ENCODE data around the gene DPM2. TPM values are rescaled to one million over a fixed set of nuclear protein-coding genes. Genes with fewer than 3 reads are reported as not detected.

DPM2 gene
- polyA plus RNA-seq, 2 of the 4 experiments (the other 2 are of a cell fraction), result 41.9 to 45.9 TPM

DNA sequence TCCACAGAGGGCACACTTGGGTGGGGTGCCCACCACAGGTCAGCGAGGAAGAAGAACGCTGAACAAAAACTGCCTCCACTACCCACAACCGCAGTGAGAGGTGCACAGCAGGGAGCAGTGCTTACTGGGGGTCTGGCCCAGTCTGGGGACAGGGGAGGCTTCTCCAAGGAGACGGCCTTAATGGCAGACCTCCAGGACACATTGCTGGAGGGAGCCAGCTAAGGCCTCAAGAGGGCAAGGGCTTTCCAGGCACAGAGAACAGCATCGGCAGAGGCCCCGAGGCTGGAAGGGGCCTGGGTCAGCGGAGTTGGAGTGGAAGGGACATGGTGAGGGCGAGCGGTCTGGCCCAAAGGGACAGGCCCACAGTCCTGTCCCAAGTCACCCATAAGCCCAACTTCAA, 8.3 kb upstream of the DPM2 start:
- Histone ChIP-seq H3K4me3 (no peak overlapping the region), H3K4me2 (no peak overlapping the region), H3K4me1 (peaks cover 18% of the 10 kb centered on the region; the same call in 2 of the 3 replicates), H3K9me3 (no peaks in the 10 kb centered on the region), H3K27ac (peak overlapping the region in 1 of 2 experiments; percentile 19; a peak in 1 of 6 replicates)
- no peak for DNase-seq (ENCODE audit: low read depth in 1 of 2, low spot score in 1 of 2)
- ChIA-PET CTCF (interaction anchor here (1.5 to 35.7 kb wide), 7 partner anchors 13 to 153 kb away, joined by 5 to 827 read pairs (median 46); partner anchors contain the start of genes NAIF1 and SLC25A25), POLR2A (no interaction called here)
- no peak for FAIRE-seq
- WGBS (ENCODE audit: missing lambda C conversion rate), result 87% methylated on average over 9 of the region's 9 CpGs
- TF ChIP-seq GATA3 (IDR thresholded peaks at IDR 0.05; ENCODE audit: borderline replicate concordance) (no peak), MYC (IDR thresholded peaks at IDR 0.05; ENCODE audit: borderline replicate concordance, low read length) (no peak), RAD21 (conservative IDR thresholded peaks at IDR 0.05 in 1 of 2, IDR thresholded peaks at IDR 0.05 in 1 of 2) (no peak), HDAC2 (IDR thresholded peaks at IDR 0.05) (no peak), KDM1A (IDR thresholded peaks at IDR 0.05; ENCODE audit: low read depth) (no peak), PHF8 (IDR thresholded peaks at IDR 0.05; ENCODE audit: borderline replicate concordance, low read depth) (no peak), NPAS2 (CRISPR knock-in tag; IDR thresholded peaks at IDR 0.05; ENCODE audit: borderline replicate concordance) (no peak), CHD4 (IDR thresholded peaks at IDR 0.05; ENCODE audit: borderline replicate concordance) (no peak), MAFK (IDR thresholded peaks at IDR 0.05; ENCODE audit: partially characterized antibody) (no peak), JUN (IDR thresholded peaks at IDR 0.05) (no peak), HOXB13 (CRISPR knock-in tag; IDR thresholded peaks at IDR 0.05; ENCODE audit: low read depth) (no peak), EHF (CRISPR knock-in tag; IDR thresholded peaks at IDR 0.05) (no peak), ZC3H11A (IDR thresholded peaks at IDR 0.05) (no peak), ZNF302 (CRISPR knock-in tag; IDR thresholded peaks at IDR 0.05) (no peak)
- TF ChIP-seq, protein P1, sequence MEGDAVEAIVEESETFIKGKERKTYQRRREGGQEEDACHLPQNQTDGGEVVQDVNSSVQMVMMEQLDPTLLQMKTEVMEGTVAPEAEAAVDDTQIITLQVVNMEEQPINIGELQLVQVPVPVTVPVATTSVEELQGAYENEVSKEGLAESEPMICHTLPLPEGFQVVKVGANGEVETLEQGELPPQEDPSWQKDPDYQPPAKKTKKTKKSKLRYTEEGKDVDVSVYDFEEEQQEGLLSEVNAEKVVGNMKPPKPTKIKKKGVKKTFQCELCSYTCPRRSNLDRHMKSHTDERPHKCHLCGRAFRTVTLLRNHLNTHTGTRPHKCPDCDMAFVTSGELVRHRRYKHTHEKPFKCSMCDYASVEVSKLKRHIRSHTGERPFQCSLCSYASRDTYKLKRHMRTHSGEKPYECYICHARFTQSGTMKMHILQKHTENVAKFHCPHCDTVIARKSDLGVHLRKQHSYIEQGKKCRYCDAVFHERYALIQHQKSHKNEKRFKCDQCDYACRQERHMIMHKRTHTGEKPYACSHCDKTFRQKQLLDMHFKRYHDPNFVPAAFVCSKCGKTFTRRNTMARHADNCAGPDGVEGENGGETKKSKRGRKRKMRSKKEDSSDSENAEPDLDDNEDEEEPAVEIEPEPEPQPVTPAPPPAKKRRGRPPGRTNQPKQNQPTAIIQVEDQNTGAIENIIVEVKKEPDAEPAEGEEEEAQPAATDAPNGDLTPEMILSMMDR (IDR thresholded peaks at IDR 0.05), result no peak
- TF ChIP-seq, protein P2, sequence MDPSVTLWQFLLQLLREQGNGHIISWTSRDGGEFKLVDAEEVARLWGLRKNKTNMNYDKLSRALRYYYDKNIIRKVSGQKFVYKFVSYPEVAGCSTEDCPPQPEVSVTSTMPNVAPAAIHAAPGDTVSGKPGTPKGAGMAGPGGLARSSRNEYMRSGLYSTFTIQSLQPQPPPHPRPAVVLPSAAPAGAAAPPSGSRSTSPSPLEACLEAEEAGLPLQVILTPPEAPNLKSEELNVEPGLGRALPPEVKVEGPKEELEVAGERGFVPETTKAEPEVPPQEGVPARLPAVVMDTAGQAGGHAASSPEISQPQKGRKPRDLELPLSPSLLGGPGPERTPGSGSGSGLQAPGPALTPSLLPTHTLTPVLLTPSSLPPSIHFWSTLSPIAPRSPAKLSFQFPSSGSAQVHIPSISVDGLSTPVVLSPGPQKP (IDR thresholded peaks at IDR 0.05; ENCODE audit: low read depth, low read length), result no peak
- TF ChIP-seq, protein P3, sequence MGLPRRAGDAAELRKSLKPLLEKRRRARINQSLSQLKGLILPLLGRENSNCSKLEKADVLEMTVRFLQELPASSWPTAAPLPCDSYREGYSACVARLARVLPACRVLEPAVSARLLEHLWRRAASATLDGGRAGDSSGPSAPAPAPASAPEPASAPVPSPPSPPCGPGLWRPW (IDR thresholded peaks at IDR 0.05), result no peak
- TF ChIP-seq, protein P4, sequence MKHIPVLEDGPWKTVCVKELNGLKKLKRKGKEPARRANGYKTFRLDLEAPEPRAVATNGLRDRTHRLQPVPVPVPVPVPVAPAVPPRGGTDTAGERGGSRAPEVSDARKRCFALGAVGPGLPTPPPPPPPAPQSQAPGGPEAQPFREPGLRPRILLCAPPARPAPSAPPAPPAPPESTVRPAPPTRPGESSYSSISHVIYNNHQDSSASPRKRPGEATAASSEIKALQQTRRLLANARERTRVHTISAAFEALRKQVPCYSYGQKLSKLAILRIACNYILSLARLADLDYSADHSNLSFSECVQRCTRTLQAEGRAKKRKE (CRISPR knock-in tag; IDR thresholded peaks at IDR 0.05; ENCODE audit: low read depth), result no peak
- TF ChIP-seq, protein P5, sequence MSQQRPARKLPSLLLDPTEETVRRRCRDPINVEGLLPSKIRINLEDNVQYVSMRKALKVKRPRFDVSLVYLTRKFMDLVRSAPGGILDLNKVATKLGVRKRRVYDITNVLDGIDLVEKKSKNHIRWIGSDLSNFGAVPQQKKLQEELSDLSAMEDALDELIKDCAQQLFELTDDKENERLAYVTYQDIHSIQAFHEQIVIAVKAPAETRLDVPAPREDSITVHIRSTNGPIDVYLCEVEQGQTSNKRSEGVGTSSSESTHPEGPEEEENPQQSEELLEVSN (IDR thresholded peaks at IDR 0.05; ENCODE audit: borderline replicate concordance, low read depth), result no peak
- TF ChIP-seq, protein P6, sequence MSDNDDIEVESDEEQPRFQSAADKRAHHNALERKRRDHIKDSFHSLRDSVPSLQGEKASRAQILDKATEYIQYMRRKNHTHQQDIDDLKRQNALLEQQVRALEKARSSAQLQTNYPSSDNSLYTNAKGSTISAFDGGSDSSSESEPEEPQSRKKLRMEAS (IDR thresholded peaks at IDR 0.05), result no peak
- ATAC-seq, result no peak

DNA sequence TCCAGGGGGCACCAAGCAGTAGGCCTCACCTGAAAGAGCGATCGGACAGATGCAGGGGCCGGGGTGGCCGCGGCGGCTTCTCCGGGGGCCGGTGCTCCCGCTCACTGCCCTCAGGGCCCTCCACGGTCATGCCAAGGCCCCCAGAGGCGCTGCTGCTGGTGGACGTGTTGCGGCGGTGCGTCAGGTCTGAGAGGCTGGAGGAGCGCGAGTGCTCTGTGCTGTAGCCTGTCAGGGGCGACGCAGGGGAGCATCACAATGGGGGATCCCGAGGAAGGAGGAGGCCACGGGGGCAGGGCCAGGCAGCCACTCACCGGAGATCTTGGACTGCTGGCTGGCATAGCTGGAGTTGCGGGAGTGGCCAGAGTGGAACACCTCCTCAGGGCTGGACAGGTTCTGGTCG, 7.7 kb upstream of the DPM2 start:
- ChIA-PET CTCF (interaction anchor here (1.5 to 35.7 kb wide), 10 partner anchors 12 to 170 kb away, joined by 5 to 827 read pairs (median 54); partner anchors contain the start of genes EEIG1, NAIF1 and SLC25A25), POLR2A (no interaction called here)
- Histone ChIP-seq H3K4me3 (no peak overlapping the region), H3K4me2 (no peak overlapping the region), H3K27ac (no peak overlapping the region), H3K9me3 (no peaks in the 10 kb centered on the region), H3K4me1 (peaks cover 18% of the 10 kb centered on the region; the same call in 2 of the 3 replicates)
- ATAC-seq (no peak), FAIRE-seq (no peak), DNase-seq (ENCODE audit: low read depth in 1 of 2, low spot score in 1 of 2) (no peak)
- 92% methylated on average over 19 of the region's 24 CpGs for WGBS (ENCODE audit: missing lambda C conversion rate)
- TF ChIP-seq POLR2A (IDR thresholded peaks at IDR 0.05; ENCODE audit: low read length) (no peak), HOXB13 (CRISPR knock-in tag; IDR thresholded peaks at IDR 0.05; ENCODE audit: low read depth) (no peak), EP300 (IDR thresholded peaks at IDR 0.05) (no peak), NFE2L2 (conservative IDR thresholded peaks at IDR 0.05; ENCODE audit: low read length) (no peak)
- TF ChIP-seq, protein P1 (IDR thresholded peaks at IDR 0.05), result no peak
- TF ChIP-seq, protein P7, sequence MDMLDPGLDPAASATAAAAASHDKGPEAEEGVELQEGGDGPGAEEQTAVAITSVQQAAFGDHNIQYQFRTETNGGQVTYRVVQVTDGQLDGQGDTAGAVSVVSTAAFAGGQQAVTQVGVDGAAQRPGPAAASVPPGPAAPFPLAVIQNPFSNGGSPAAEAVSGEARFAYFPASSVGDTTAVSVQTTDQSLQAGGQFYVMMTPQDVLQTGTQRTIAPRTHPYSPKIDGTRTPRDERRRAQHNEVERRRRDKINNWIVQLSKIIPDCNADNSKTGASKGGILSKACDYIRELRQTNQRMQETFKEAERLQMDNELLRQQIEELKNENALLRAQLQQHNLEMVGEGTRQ (IDR thresholded peaks at IDR 0.05), result no peak
- TF ChIP-seq, protein P8, sequence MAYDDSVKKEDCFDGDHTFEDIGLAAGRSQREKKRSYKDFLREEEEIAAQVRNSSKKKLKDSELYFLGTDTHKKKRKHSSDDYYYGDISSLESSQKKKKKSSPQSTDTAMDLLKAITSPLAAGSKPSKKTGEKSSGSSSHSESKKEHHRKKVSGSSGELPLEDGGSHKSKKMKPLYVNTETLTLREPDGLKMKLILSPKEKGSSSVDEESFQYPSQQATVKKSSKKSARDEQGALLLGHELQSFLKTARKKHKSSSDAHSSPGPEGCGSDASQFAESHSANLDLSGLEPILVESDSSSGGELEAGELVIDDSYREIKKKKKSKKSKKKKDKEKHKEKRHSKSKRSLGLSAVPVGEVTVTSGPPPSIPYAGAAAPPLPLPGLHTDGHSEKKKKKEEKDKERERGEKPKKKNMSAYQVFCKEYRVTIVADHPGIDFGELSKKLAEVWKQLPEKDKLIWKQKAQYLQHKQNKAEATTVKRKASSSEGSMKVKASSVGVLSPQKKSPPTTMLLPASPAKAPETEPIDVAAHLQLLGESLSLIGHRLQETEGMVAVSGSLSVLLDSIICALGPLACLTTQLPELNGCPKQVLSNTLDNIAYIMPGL (CRISPR knock-in tag; IDR thresholded peaks at IDR 0.05; ENCODE audit: borderline replicate concordance), result no peak
- TF ChIP-seq, protein P9, sequence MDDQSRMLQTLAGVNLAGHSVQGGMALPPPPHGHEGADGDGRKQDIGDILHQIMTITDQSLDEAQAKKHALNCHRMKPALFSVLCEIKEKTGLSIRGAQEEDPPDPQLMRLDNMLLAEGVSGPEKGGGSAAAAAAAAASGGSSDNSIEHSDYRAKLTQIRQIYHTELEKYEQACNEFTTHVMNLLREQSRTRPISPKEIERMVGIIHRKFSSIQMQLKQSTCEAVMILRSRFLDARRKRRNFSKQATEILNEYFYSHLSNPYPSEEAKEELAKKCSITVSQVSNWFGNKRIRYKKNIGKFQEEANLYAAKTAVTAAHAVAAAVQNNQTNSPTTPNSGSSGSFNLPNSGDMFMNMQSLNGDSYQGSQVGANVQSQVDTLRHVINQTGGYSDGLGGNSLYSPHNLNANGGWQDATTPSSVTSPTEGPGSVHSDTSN (IDR thresholded peaks at IDR 0.05), result no peak

All from A549 (cell line).